Measurements from ENCODE around the gene CTNNA2.

CTNNA2 gene

DNA sequence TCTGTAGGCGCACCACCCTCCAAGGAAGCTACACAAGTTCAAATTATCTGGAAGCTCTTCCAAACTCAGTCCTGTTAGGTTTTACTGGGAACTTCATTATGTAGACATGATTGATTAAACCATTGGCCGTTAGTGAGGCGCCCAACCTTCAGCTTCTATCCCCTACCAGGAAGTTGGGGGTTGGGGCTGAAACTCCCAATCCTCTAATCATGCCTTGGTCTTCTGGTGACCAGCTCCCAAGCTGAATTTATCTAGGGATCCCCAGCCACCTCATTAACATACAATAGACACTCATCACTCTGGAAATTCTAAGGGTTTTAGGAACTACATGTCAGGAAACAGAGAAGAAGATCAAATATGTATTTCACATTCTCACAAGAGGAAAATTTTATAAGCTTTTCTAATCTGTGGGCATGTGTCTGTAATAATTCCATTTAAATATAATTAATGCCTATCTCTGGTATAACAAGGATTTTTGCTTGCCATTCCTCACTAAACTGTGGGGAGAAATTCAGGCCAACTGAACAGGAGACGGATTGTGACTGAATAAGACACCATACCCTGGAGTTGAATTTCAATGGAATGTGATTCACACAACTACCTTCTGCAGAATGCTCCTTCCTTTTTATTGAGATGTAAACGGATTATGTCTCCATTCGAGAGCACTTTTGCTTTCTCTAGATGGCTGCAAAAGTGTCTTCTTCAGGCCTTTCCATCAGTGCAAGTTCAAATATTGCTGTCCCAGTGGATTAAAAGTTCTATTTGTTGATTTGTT lies 463.1 kb downstream of the CTNNA2 start:
- TF ChIP-seq RAD21 (IDR thresholded peaks at IDR 0.05; ENCODE audit: low read depth) (no peak), TAF1 (IDR thresholded peaks at IDR 0.05; ENCODE audit: low read depth) (no peak)

DNA sequence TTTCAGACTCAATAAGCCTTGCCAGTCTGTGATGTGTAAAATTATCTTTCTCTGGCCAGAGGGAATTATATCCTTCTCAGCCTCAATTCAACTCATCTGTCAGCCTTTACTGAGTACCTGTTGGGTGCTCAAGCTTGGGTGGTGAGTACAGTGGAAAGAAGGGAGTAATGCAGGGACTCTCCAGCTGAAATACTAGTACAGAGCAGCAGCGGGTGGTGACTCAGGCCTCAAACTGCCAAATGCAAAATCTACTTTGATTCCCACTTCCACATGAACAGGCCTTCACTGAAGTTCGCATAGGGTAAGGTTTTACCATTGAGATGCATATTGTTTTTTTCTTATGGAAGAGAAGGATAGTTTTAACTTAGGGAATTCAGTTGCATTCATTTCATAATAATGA lies 464.9 kb downstream of the CTNNA2 start:
- TF ChIP-seq YY1 (IDR thresholded peaks at IDR 0.05; ENCODE audit: low read depth) = no peak

DNA sequence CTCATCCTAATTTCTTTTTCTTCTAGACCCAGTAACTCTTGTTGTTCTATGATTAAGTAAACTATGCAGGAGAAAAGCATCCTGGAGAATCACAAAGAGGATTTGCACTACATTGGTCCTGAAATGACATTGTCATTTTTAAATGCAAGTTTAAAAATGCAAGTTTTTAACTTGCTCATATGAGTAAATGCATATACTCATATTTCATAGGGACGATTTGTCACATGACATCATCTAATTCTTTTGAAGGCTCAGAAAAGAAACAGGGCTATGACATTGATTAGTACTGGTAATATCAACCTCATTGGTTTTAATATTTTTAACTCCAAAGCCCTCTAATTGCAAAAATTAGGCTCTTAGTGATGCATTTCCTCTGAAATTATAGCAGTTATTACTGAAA lies 467.3 kb downstream of the CTNNA2 start:
- TF ChIP-seq FOXM1 (IDR thresholded peaks at IDR 0.05; ENCODE audit: borderline replicate concordance, low read depth) (no peak), TCF12 (IDR thresholded peaks at IDR 0.05; ENCODE audit: low read depth) (no peak), RAD21 (IDR thresholded peaks at IDR 0.05; ENCODE audit: low read depth) (no peak), CEBPB (IDR thresholded peaks at IDR 0.05) (no peak), TAF1 (IDR thresholded peaks at IDR 0.05; ENCODE audit: low read depth) (no peak), NFIC (IDR thresholded peaks at IDR 0.05) (no peak), CREB1 (IDR thresholded peaks at IDR 0.05; ENCODE audit: low read depth) (no peak), ZBTB7A (IDR thresholded peaks at IDR 0.05; ENCODE audit: low read depth) (no peak), YY1 (IDR thresholded peaks at IDR 0.05; ENCODE audit: low read depth) (no peak), EP300 (IDR thresholded peaks at IDR 0.05; ENCODE audit: borderline replicate concordance) (no peak), EGR1 (IDR thresholded peaks at IDR 0.05) (no peak), TEAD4 (IDR thresholded peaks at IDR 0.05) (no peak)
- TF ChIP-seq, protein P1, sequence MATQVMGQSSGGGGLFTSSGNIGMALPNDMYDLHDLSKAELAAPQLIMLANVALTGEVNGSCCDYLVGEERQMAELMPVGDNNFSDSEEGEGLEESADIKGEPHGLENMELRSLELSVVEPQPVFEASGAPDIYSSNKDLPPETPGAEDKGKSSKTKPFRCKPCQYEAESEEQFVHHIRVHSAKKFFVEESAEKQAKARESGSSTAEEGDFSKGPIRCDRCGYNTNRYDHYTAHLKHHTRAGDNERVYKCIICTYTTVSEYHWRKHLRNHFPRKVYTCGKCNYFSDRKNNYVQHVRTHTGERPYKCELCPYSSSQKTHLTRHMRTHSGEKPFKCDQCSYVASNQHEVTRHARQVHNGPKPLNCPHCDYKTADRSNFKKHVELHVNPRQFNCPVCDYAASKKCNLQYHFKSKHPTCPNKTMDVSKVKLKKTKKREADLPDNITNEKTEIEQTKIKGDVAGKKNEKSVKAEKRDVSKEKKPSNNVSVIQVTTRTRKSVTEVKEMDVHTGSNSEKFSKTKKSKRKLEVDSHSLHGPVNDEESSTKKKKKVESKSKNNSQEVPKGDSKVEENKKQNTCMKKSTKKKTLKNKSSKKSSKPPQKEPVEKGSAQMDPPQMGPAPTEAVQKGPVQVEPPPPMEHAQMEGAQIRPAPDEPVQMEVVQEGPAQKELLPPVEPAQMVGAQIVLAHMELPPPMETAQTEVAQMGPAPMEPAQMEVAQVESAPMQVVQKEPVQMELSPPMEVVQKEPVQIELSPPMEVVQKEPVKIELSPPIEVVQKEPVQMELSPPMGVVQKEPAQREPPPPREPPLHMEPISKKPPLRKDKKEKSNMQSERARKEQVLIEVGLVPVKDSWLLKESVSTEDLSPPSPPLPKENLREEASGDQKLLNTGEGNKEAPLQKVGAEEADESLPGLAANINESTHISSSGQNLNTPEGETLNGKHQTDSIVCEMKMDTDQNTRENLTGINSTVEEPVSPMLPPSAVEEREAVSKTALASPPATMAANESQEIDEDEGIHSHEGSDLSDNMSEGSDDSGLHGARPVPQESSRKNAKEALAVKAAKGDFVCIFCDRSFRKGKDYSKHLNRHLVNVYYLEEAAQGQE (IDR thresholded peaks at IDR 0.05; ENCODE audit: low read depth) = no peak
- TF ChIP-seq, protein P2, sequence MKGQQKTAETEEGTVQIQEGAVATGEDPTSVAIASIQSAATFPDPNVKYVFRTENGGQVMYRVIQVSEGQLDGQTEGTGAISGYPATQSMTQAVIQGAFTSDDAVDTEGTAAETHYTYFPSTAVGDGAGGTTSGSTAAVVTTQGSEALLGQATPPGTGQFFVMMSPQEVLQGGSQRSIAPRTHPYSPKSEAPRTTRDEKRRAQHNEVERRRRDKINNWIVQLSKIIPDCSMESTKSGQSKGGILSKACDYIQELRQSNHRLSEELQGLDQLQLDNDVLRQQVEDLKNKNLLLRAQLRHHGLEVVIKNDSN (IDR thresholded peaks at IDR 0.05) = no peak
- TF ChIP-seq, protein P3, sequence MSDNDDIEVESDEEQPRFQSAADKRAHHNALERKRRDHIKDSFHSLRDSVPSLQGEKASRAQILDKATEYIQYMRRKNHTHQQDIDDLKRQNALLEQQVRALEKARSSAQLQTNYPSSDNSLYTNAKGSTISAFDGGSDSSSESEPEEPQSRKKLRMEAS (IDR thresholded peaks at IDR 0.05) = no peak

DNA sequence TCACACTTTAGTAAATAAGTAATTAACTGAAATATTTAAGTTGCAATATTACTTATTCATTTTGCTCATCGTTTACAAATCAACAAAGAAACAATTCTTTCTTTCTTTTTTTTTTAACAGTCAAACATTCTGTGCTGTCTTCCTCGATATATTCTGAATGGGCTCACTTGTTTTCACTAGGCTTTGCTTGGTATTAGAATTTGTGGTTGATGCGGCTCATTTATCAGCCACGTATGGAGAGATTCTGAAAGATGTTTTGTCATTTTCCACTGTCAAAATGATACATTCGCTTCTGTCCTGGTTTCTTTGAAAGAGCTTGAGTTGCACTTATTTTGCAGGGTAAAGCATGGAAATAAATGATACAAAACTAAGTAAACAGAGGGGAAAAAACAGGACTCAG lies 468.0 kb downstream of the CTNNA2 start:
- no peak for TF ChIP-seq NFIC (IDR thresholded peaks at IDR 0.05)
- no peak for TF ChIP-seq TCF12 (IDR thresholded peaks at IDR 0.05; ENCODE audit: low read depth)
- TF ChIP-seq CEBPB (IDR thresholded peaks at IDR 0.05) = no peak

DNA sequence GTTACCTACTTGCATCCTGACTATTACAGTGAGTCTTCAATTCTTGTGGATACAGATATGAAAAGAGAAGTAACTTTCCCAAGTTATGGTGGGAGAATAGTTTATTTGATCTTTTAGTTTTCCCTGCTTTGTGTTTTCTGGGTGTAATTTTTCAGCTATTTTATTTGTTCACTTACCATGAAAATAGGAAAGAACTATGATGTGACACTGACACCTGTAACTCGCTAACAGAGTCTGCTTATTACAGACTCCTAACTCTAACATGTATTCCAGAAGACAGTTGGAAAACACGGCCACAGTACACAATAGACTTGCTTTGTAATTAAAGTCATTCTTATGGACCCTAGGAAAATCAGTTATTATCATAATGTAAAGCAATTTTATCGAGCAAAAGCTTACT lies 468.5 kb downstream of the CTNNA2 start:
- TF ChIP-seq YY1 (IDR thresholded peaks at IDR 0.05; ENCODE audit: low read depth) = no peak
- no peak for TF ChIP-seq NFIC (IDR thresholded peaks at IDR 0.05)
- no peak for TF ChIP-seq TAF1 (IDR thresholded peaks at IDR 0.05; ENCODE audit: low read depth)
- TF ChIP-seq, protein P2 (IDR thresholded peaks at IDR 0.05) = no peak

DNA sequence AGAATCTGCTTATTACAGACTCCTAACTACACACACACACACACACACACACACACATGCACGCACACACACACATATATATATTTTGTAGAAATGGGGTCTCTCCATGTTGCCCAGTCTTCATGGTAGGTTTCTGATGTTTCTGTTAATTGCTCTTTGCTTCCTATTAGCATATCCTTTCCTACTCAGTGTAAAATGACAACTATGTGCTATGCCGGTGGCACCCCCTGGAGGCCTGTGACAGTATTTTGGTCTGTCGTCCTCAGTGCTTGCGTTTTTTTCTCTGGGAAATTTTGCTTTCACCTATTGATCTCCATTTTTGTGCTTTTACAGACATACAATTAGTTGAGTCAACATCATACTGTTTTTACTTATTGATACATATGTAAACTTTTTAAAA lies 469.6 kb downstream of the CTNNA2 start:
- no peak for TF ChIP-seq CREB1 (IDR thresholded peaks at IDR 0.05; ENCODE audit: low read depth)
- TF ChIP-seq YY1 (IDR thresholded peaks at IDR 0.05; ENCODE audit: low read depth) = no peak
- TF ChIP-seq, protein P3 (IDR thresholded peaks at IDR 0.05) = no peak
- TF ChIP-seq, protein P1 (IDR thresholded peaks at IDR 0.05; ENCODE audit: low read depth) = no peak
- TF ChIP-seq, protein P2 (IDR thresholded peaks at IDR 0.05) = no peak
- no peak for TF ChIP-seq NFIC (IDR thresholded peaks at IDR 0.05)
- no peak for TF ChIP-seq EGR1 (IDR thresholded peaks at IDR 0.05)
- no peak for TF ChIP-seq ZBTB7A (IDR thresholded peaks at IDR 0.05; ENCODE audit: low read depth)
- no peak for TF ChIP-seq TCF12 (IDR thresholded peaks at IDR 0.05; ENCODE audit: low read depth)
- no peak for TF ChIP-seq FOXM1 (IDR thresholded peaks at IDR 0.05; ENCODE audit: borderline replicate concordance, low read depth)
- TF ChIP-seq CEBPB (IDR thresholded peaks at IDR 0.05) = no peak
- TF ChIP-seq TEAD4 (IDR thresholded peaks at IDR 0.05) = no peak
- no peak for TF ChIP-seq TAF1 (IDR thresholded peaks at IDR 0.05; ENCODE audit: low read depth)
- no peak for TF ChIP-seq RAD21 (IDR thresholded peaks at IDR 0.05; ENCODE audit: low read depth)
- TF ChIP-seq EP300 (IDR thresholded peaks at IDR 0.05; ENCODE audit: borderline replicate concordance) = no peak
